ENCODE measurements around the gene MCTP1. TPM values are rescaled to one million over a fixed set of nuclear protein-coding genes. Genes with fewer than 3 reads are reported as not detected.

Gene MCTP1
- total RNA-seq, 1 donor from 2014 or later, result 1.9 TPM

DNA sequence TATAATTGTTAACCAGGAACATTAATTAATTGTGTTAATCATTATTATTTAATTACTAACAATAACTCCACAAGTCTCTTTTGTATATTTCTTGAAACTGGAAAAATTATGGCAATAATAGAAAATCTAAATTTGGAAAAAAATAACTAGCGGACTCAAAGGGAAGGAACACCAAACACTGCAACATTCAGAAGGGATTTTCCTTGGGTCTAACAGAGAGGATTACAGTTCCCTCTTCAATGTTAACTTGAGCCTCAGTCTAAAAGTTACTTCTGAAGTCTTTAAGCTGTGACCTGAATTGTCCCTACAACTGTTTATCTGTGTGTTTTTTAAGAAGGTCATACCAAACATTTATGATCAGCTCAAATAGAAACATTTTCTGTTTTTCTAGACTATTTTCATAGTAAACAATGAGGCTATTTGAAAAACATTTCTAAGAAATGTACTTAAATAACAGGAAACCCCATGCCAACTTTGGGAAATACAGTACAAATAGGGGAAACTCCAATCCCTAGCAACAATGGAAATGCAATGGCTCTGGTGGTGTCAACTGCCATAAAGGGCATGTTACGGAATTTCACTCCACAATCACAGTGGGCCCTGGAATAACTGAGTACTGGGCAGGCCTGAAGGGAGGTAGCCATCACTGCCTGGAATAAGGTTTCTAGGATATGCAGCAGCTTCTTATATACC is 61.2 kb downstream of the MCTP1 start:
- DNase-seq, result no peak
- Mint-ChIP-seq H3K4me1 (no peaks in the 10 kb centered on the region), H3K9me3 (no peaks in the 10 kb centered on the region), H3K27me3 (no peaks in the 10 kb centered on the region), H3K27ac (no peak overlapping the region), H3K36me3 (ENCODE audit: low read depth) (no peaks in the 10 kb centered on the region), H3K4me3 (no peak overlapping the region)
- ChIA-PET POLR2A (no interaction called here), CTCF (no interaction called here)
- ATAC-seq (ENCODE audit: low read depth), result no peak
- intact Hi-C loops (cut with micrococcal nuclease), result no loop called here
- TF ChIP-seq CTCF (IDR thresholded peaks at IDR 0.05), result no peak

- ATAC-seq (ENCODE audit: low read depth) (no peak), DNase-seq (no peak)
- no peak overlapping the region for H3K4me3 Mint-ChIP-seq
- ChIA-PET POLR2A (no interaction called here), CTCF (no interaction called here)
- no peak for TF ChIP-seq CTCF (IDR thresholded peaks at IDR 0.05)
- no peaks in the 10 kb centered on the region for H3K27me3 Mint-ChIP-seq
- intact Hi-C loops (cut with micrococcal nuclease), result no loop called here
- no peaks in the 10 kb centered on the region for H3K4me1 Mint-ChIP-seq
- no peak overlapping the region for H3K27ac Mint-ChIP-seq
- no peaks in the 10 kb centered on the region for H3K9me3 Mint-ChIP-seq
- H3K36me3 Mint-ChIP-seq (ENCODE audit: low read depth), result no peaks in the 10 kb centered on the region
Measured at GRCh38 chr5:95222836-95223235, 62.1 kb downstream of the MCTP1 start.

GRCh38 chr5:95221234-95221633 is 63.7 kb downstream of the MCTP1 start:
- Mint-ChIP-seq H3K27me3 (no peaks in the 10 kb centered on the region), H3K27ac (no peak overlapping the region), H3K4me3 (no peak overlapping the region), H3K9me3 (no peaks in the 10 kb centered on the region), H3K36me3 (ENCODE audit: low read depth) (no peaks in the 10 kb centered on the region), H3K4me1 (no peaks in the 10 kb centered on the region)
- POLR2A ChIA-PET, result no interaction called here
- intact Hi-C loops (cut with micrococcal nuclease), result no loop called here
- ATAC-seq (ENCODE audit: low read depth) (no peak), DNase-seq (no peak)
- no peak for TF ChIP-seq CTCF (IDR thresholded peaks at IDR 0.05)
- CTCF ChIA-PET, result no interaction called here

DNA sequence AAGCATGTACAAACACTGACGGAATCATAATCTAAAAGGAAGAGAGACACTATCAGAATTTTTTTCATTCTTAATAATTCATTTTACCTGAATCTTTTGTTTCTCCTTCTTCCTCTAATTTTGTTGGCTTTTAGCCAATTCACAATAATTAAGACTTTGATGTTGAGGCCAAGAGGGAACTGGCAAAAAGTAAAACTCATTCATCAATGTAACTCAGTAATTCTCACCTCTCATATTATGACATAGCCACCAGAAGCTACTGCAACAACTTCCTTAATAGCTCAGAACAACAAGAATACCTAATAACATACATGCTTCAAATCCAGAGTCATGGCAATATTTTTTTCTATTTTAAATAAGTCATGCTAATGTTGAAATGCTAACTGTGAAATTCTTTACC is 64.5 kb downstream of the MCTP1 start:
- H3K27ac Mint-ChIP-seq, result no peak overlapping the region
- no peak for TF ChIP-seq CTCF (IDR thresholded peaks at IDR 0.05)
- ATAC-seq (ENCODE audit: low read depth) (no peak), DNase-seq (no peak)
- no peak overlapping the region for H3K4me3 Mint-ChIP-seq
- intact Hi-C loops (cut with micrococcal nuclease), result no loop called here
- H3K36me3 Mint-ChIP-seq (ENCODE audit: low read depth), result no peaks in the 10 kb centered on the region
- H3K9me3 Mint-ChIP-seq, result no peaks in the 10 kb centered on the region
- CTCF ChIA-PET, result no interaction called here
- POLR2A ChIA-PET, result no interaction called here
- H3K4me1 Mint-ChIP-seq, result no peaks in the 10 kb centered on the region
- no peaks in the 10 kb centered on the region for H3K27me3 Mint-ChIP-seq

DNA sequence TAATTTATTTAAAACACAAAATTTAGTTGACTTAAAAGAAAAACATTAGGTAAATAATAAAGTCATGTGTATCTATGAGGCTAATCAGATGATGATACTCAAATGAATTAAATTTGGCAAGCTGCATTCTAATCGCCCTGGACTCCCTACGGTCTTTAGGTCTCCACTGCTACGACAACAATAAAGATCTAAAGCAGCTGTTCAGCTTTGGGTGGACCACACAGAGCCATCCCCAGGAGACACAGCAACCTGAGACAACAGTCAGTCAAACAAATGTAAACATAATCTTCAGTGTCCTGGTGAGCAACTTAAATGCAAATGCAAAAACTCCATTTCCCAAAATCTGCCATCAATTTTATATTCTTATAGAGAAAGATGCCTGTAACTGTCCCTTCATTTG is 65.5 kb downstream of the MCTP1 start:
- no peaks in the 10 kb centered on the region for H3K4me1 Mint-ChIP-seq

More for the DNA sequence above, 65.5 kb downstream of the MCTP1 start:
- TF ChIP-seq CTCF (IDR thresholded peaks at IDR 0.05), result no peak
- Mint-ChIP-seq H3K27ac (no peak overlapping the region), H3K36me3 (ENCODE audit: low read depth) (no peaks in the 10 kb centered on the region), H3K9me3 (no peaks in the 10 kb centered on the region), H3K27me3 (no peaks in the 10 kb centered on the region), H3K4me3 (no peak overlapping the region)
- intact Hi-C loops (cut with micrococcal nuclease), result no loop called here
- POLR2A ChIA-PET, result no interaction called here
- CTCF ChIA-PET, result no interaction called here
- no peak for ATAC-seq (ENCODE audit: low read depth)
- no peak for DNase-seq

Data from activated B cell treated with CpG ODN at 0.5 μM for 24 hours (primary cell).